ENCODE data around the gene LIX1.

Gene LIX1

DNA sequence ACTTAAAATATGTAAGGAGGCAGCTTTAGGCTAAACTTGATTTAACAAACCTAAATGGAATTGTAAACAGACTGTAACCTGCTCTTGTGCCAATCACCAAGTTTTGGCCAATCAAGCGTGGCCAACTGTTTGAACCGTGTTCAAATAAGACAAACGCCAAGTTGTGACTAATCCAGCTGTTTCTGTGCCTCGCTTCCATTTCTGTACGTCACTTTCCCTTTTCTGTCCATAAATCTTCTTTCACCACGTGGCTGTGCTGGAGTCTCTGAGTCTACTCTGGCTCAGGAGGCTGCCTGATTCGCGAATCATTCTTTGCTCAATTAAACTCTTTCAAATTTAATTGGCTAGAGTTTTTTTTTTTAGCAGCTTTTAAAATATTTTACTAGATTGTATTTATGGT lies 71.3 kb downstream of the LIX1 start:
- Histone ChIP-seq H3K9ac (ENCODE audit: low read depth, low read length) (no peak overlapping the region), H3K4me3 (ENCODE audit: low read length) (no peak overlapping the region), H3K9me3 (ENCODE audit: insufficient read depth, low read depth, low read length) (no peaks in the 10 kb centered on the region), H3K27me3 (ENCODE audit: insufficient read depth, low read length) (no peaks in the 10 kb centered on the region), H3K4me1 (ENCODE audit: insufficient read depth, low read length) (0 out of 2 replicates have a peak, but pooled peaks cover 2% of the 10 kb centered on the region), H3K36me3 (ENCODE audit: insufficient read depth, low read depth, low read length) (no peaks in the 10 kb centered on the region), H3K27ac (ENCODE audit: low read length) (no peak overlapping the region)

- H3K9me3 ChIP-seq (ENCODE audit: insufficient read depth, low read depth, low read length) = no peaks in the 10 kb centered on the region
- peaks cover 10% of the 10 kb centered on the region; the same call in 1 of the 2 replicates for H3K4me1 ChIP-seq (ENCODE audit: insufficient read depth, low read length)
- no peak overlapping the region for H3K9ac ChIP-seq (ENCODE audit: low read depth, low read length)
- no peak overlapping the region for H3K27ac ChIP-seq (ENCODE audit: low read length)
- no peak overlapping the region for H3K4me3 ChIP-seq (ENCODE audit: low read length)
- H3K27me3 ChIP-seq (ENCODE audit: insufficient read depth, low read length) = no peaks in the 10 kb centered on the region
- H3K36me3 ChIP-seq (ENCODE audit: insufficient read depth, low read depth, low read length) = no peaks in the 10 kb centered on the region
Measured at GRCh38 chr5:97070234-97070633, 72.2 kb downstream of the LIX1 start.

GRCh38 chr5:97067296-97067850 lies 75.0 kb downstream of the LIX1 start:
- Histone ChIP-seq H3K9ac (ENCODE audit: low read depth, low read length) (no peak overlapping the region), H3K27me3 (ENCODE audit: insufficient read depth, low read length) (no peaks in the 10 kb centered on the region), H3K4me3 (ENCODE audit: low read length) (no peak overlapping the region), H3K4me1 (ENCODE audit: insufficient read depth, low read length) (peaks cover 12% of the 10 kb centered on the region; the same call in 1 of the 2 replicates), H3K9me3 (ENCODE audit: insufficient read depth, low read depth, low read length) (no peaks in the 10 kb centered on the region), H3K36me3 (ENCODE audit: insufficient read depth, low read depth, low read length) (no peaks in the 10 kb centered on the region), H3K27ac (ENCODE audit: low read length) (no peak overlapping the region)

DNA sequence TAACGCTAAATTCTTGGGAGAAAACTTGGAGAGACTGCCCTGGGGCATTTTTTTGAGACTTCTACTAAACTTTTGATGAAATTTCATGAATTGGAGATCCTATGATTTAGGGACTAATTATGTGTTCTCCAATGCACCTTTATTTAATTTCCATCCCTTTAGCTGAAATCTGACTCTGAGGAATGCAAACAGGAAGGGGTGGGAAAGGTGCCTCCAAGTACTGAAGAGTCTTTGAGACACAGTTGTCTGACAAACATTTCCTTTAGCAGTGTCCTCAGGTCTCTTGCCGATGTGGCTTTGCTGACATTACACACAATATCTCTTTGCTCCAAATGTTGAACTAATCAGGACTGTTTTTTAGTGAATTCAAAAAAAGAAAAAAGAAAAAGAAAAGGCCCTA lies 76.9 kb downstream of the LIX1 start:
- peaks cover 12% of the 10 kb centered on the region; the same call in 1 of the 2 replicates for H3K4me1 ChIP-seq (ENCODE audit: insufficient read depth, low read length)
- H3K4me3 ChIP-seq (ENCODE audit: low read length) = no peak overlapping the region
- H3K27ac ChIP-seq (ENCODE audit: low read length) = no peak overlapping the region
- no peak overlapping the region for H3K9ac ChIP-seq (ENCODE audit: low read depth, low read length)
- H3K27me3 ChIP-seq (ENCODE audit: insufficient read depth, low read length) = no peaks in the 10 kb centered on the region
- no peaks in the 10 kb centered on the region for H3K36me3 ChIP-seq (ENCODE audit: insufficient read depth, low read depth, low read length)
- H3K9me3 ChIP-seq (ENCODE audit: insufficient read depth, low read depth, low read length) = no peaks in the 10 kb centered on the region

DNA sequence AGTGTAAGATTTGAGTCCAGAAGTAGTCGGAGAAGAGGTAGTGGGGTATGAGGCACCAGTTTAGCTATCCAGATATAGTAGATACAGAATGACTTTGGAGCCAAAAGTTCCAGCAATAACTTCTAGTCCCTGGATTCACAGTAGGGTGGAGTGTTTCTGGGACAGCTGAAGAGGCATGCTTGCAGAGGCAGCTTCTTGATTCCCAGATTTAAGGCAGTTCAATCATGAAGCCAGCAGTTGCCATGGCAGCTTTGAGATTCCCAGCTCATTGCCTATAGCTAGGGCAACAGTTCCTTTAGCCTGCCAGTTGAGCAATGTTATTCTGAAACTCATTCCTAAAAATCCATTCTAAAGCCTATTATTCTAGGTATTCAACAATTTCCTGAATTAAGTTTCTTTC lies 79.2 kb downstream of the LIX1 start:
- Histone ChIP-seq H3K9ac (ENCODE audit: low read depth, low read length) (no peak overlapping the region), H3K36me3 (ENCODE audit: insufficient read depth, low read depth, low read length) (no peaks in the 10 kb centered on the region), H3K4me1 (ENCODE audit: insufficient read depth, low read length) (peaks cover 12% of the 10 kb centered on the region; the same call in 1 of the 2 replicates), H3K27me3 (ENCODE audit: insufficient read depth, low read length) (no peaks in the 10 kb centered on the region), H3K4me3 (ENCODE audit: low read length) (no peak overlapping the region), H3K9me3 (ENCODE audit: insufficient read depth, low read depth, low read length) (no peaks in the 10 kb centered on the region), H3K27ac (ENCODE audit: low read length) (no peak overlapping the region)

GRCh38 chr5:97062046-97062445 lies 80.4 kb downstream of the LIX1 start:
- Histone ChIP-seq H3K4me3 (ENCODE audit: low read length) (no peak overlapping the region), H3K9me3 (ENCODE audit: insufficient read depth, low read depth, low read length) (no peaks in the 10 kb centered on the region), H3K4me1 (ENCODE audit: insufficient read depth, low read length) (peaks cover 12% of the 10 kb centered on the region; the same call in 1 of the 2 replicates), H3K27me3 (ENCODE audit: insufficient read depth, low read length) (no peaks in the 10 kb centered on the region), H3K36me3 (ENCODE audit: insufficient read depth, low read depth, low read length) (no peaks in the 10 kb centered on the region), H3K9ac (ENCODE audit: low read depth, low read length) (no peak overlapping the region), H3K27ac (ENCODE audit: low read length) (no peak overlapping the region)

GRCh38 chr5:97056263-97056662 lies 86.1 kb downstream of the LIX1 start:
- H3K36me3 ChIP-seq (ENCODE audit: insufficient read depth, low read depth, low read length) = no peaks in the 10 kb centered on the region
- H3K4me3 ChIP-seq (ENCODE audit: low read length) = no peak overlapping the region
- no peak overlapping the region for H3K27ac ChIP-seq (ENCODE audit: low read length)
- no peaks in the 10 kb centered on the region for H3K4me1 ChIP-seq (ENCODE audit: insufficient read depth, low read length)
- no peaks in the 10 kb centered on the region for H3K9me3 ChIP-seq (ENCODE audit: insufficient read depth, low read depth, low read length)
- H3K27me3 ChIP-seq (ENCODE audit: insufficient read depth, low read length) = no peaks in the 10 kb centered on the region
- no peak overlapping the region for H3K9ac ChIP-seq (ENCODE audit: low read depth, low read length)

DNA sequence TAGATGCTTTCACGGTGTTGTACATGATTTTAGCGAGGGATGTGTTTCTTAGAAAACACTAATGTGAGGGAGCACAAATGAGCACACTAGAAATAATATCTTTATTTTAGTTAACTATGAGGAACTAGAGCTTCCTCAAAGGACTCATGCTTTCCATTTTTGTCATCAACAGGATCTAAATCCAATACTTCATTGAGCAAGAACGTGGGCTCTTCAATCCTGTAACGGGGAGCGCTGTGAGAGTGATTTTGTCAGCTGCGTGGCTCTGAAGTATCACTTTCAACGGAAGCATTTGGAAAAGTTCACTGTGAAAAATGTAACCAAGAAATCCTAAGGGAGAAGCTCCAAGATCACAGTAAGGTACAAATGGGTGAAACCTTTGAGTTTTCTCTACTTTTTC lies 93.2 kb downstream of the LIX1 start:
- Histone ChIP-seq H3K9me3 (ENCODE audit: insufficient read depth, low read depth, low read length) (no peaks in the 10 kb centered on the region), H3K4me3 (ENCODE audit: low read length) (no peak overlapping the region), H3K4me1 (ENCODE audit: insufficient read depth, low read length) (no peaks in the 10 kb centered on the region; the same call in 1 of the 2 replicates), H3K9ac (ENCODE audit: low read depth, low read length) (no peak overlapping the region), H3K36me3 (ENCODE audit: insufficient read depth, low read depth, low read length) (no peaks in the 10 kb centered on the region), H3K27ac (ENCODE audit: low read length) (no peak overlapping the region), H3K27me3 (ENCODE audit: insufficient read depth, low read length) (no peaks in the 10 kb centered on the region)

- Histone ChIP-seq H3K27me3 (ENCODE audit: insufficient read depth, low read length) (no peaks in the 10 kb centered on the region), H3K9me3 (ENCODE audit: insufficient read depth, low read depth, low read length) (no peaks in the 10 kb centered on the region), H3K4me3 (ENCODE audit: low read length) (no peak overlapping the region), H3K9ac (ENCODE audit: low read depth, low read length) (no peak overlapping the region), H3K27ac (ENCODE audit: low read length) (no peak overlapping the region), H3K4me1 (ENCODE audit: insufficient read depth, low read length) (peaks cover 6% of the 10 kb centered on the region; the same call in 1 of the 2 replicates), H3K36me3 (ENCODE audit: insufficient read depth, low read depth, low read length) (no peaks in the 10 kb centered on the region)
Measured at GRCh38 chr5:97047076-97047475, 95.3 kb downstream of the LIX1 start.

DNA sequence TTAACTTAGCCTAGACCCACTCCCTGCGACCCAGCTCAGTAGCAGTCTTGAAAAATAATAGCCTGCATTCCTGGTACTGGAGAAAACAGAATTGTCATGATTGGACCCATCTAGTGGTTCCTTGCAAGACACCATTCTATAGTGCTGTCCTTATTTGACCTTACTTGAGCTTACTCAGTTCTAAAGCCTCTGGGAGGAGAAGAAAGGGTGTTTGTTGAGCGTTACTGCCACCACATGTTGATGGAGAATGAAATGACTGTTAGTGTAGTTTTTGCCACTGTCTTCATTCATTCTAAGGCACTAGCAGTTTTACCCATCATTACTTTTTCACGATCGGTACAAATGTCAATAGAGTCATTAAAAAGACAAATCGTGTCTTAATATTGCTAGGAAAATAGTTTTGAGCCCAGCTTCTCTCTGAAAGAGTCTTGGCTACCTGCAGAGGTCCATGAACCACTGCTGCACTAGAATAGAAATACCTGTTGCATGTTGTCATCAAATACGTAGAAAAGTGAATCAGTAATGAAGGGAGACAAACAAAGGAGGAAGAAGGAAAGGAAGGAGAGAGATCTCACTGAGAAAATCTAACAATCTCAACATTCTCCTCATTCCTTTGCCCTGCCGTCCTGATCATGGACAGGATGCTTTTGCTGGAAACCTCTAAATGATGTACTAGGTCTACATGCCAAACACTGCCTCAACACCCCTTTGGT lies 96.0 kb downstream of the LIX1 start:
- H3K27ac ChIP-seq (ENCODE audit: low read length) = no peak overlapping the region
- H3K4me3 ChIP-seq (ENCODE audit: low read length) = no peak overlapping the region
- H3K9me3 ChIP-seq (ENCODE audit: insufficient read depth, low read depth, low read length) = no peaks in the 10 kb centered on the region
- no peaks in the 10 kb centered on the region for H3K27me3 ChIP-seq (ENCODE audit: insufficient read depth, low read length)
- no peaks in the 10 kb centered on the region for H3K36me3 ChIP-seq (ENCODE audit: insufficient read depth, low read depth, low read length)
- H3K9ac ChIP-seq (ENCODE audit: low read depth, low read length) = no peak overlapping the region
- H3K4me1 ChIP-seq (ENCODE audit: insufficient read depth, low read length) = peaks cover 6% of the 10 kb centered on the region; the same call in 1 of the 2 replicates

GRCh38 chr5:97044052-97044451 lies 98.4 kb downstream of the LIX1 start:
- Histone ChIP-seq H3K27ac (ENCODE audit: low read length) (no peak overlapping the region), H3K9me3 (ENCODE audit: insufficient read depth, low read depth, low read length) (no peaks in the 10 kb centered on the region), H3K4me3 (ENCODE audit: low read length) (no peak overlapping the region), H3K36me3 (ENCODE audit: insufficient read depth, low read depth, low read length) (no peaks in the 10 kb centered on the region), H3K9ac (ENCODE audit: low read depth, low read length) (no peak overlapping the region), H3K27me3 (ENCODE audit: insufficient read depth, low read length) (no peaks in the 10 kb centered on the region), H3K4me1 (ENCODE audit: insufficient read depth, low read length) (peaks cover 6% of the 10 kb centered on the region; the same call in 1 of the 2 replicates)

DNA sequence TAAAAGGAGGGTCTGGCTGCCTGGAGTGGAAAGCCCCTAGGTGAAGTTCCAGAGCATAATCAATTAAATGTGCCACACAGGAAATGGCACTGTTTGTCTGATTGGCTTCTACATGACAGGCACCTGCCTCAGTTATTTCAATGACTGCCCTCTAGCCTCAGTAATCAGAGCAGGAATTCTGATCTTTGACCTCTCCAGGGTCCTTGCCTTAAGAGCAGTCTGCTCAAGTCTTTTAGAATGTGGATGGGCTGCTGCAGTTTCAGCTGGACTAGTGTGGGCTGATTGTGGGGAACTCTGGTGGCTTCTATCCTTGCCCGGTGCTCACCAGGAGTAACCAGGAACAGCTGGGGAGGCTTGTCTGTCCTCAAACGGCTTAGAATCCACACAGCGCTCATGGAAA lies 98.9 kb downstream of the LIX1 start:
- Histone ChIP-seq H3K4me3 (ENCODE audit: low read length) (no peak overlapping the region), H3K27me3 (ENCODE audit: insufficient read depth, low read length) (no peaks in the 10 kb centered on the region), H3K4me1 (ENCODE audit: insufficient read depth, low read length) (peaks cover 6% of the 10 kb centered on the region; the same call in 1 of the 2 replicates), H3K9ac (ENCODE audit: low read depth, low read length) (no peak overlapping the region), H3K9me3 (ENCODE audit: insufficient read depth, low read depth, low read length) (no peaks in the 10 kb centered on the region), H3K27ac (ENCODE audit: low read length) (no peak overlapping the region), H3K36me3 (ENCODE audit: insufficient read depth, low read depth, low read length) (no peaks in the 10 kb centered on the region)

All from iPS-20b (cell line).